VCaP (cell line): ENCODE results near the gene KPNA6.
A peak's percentile ranks its signal among the peaks of the same experiment; 100 is the strongest.

Experiments used
- H3K27ac ChIP-seq: fragments of 450-650 bp; 2 replicates; pipeline ENCODE4 v1.5.1; 2017
- CTCF ChIP-seq: fragments of 450-650 bp; conservative IDR thresholded peaks from 2 replicates; pipeline ENCODE4 v1.5.1; 2017; ENCODE audit warnings: mild to moderate bottlenecking, moderate library complexity

Gene KPNA6

GRCh38 chr1:32220746-32221580 lies 113.1 kb downstream of the KPNA6 start:
- TF ChIP-seq CTCF = no peak
- H3K27ac ChIP-seq = peak overlapping the region; percentile 77; the same call in 1 of the 2 replicates

GRCh38 chr1:32221581-32221979 lies 113.7 kb downstream of the KPNA6 start:
- peak overlapping the region; percentile 77; the same call in 1 of the 2 replicates for H3K27ac ChIP-seq
- no peak for TF ChIP-seq CTCF

GRCh38 chr1:32221980-32222755 lies 114.3 kb downstream of the KPNA6 start, which contains the start of the genes EIF3I and TMEM234:
TSS of gene EIF3I (plus strand) at chr1:32222407. CDS start at chr1:32222442, 35 bp downstream.
TSS of gene TMEM234 (minus strand) at chr1:32222353. CDS start at chr1:32222322, 31 bp downstream.
- TF ChIP-seq CTCF = no peak
- H3K27ac ChIP-seq = peak within 1 kb of the TSS; percentile 77

- TF ChIP-seq CTCF = no peak
- peak overlapping the region; percentile 77 for H3K27ac ChIP-seq
Measured at GRCh38 chr1:32223683-32224082, 115.8 kb downstream of the KPNA6 start.

GRCh38 chr1:32224285-32224684 lies 116.4 kb downstream of the KPNA6 start:
- no peak for TF ChIP-seq CTCF
- H3K27ac ChIP-seq = peak overlapping the region; percentile 77
